Neutrophil (primary cell): ENCODE results near the gene CIRBP.

ENCODE experiments used
- H3K27ac ChIP-seq: fragments of 200-600 bp; sonication (generic); 2 replicates; pipeline ENCODE4 v1.5.1; 2016; ENCODE audit warnings: mild to moderate bottlenecking, moderate library complexity
- H3K27me3 ChIP-seq: fragments of 200-600 bp; sonication (generic); 2 replicates; pipeline ENCODE4 v1.6.0; 2016; ENCODE audit warnings: mild to moderate bottlenecking
- H3K36me3 ChIP-seq: fragments of 200-600 bp; sonication (generic); 2 replicates; pipeline ENCODE4 v1.5.1; 2017
- H3K4me1 ChIP-seq, 2 experiments: fragments of 200-600 bp in 1 of 2; sonication (generic) in 1 of 2; 1 replicate in 1 of 2; 2 replicates in 1 of 2; pipeline versions ENCODE4 v1.5.1 to v1.6.1; 2013 to 2016; ENCODE audit warnings: low read depth in 1 of 2, low read length in 1 of 2, mild to moderate bottlenecking in 1 of 2, moderate library complexity in 1 of 2; ENCODE audit not compliant: control insufficient read depth in 1 of 2, insufficient read depth in 1 of 2
- H3K4me3 ChIP-seq, 2 experiments: fragments of 200-600 bp in 1 of 2; sonication (generic) in 1 of 2; 1 replicate in 1 of 2; 2 replicates in 1 of 2; pipeline ENCODE4 v1.5.1; 2013 to 2016; ENCODE audit warnings: low read depth in 1 of 2, low read length in 1 of 2, mild to moderate bottlenecking in 1 of 2, moderate library complexity in 1 of 2
- H3K9me3 ChIP-seq: fragments of 200-600 bp; sonication (generic); 2 replicates; pipeline ENCODE4 v1.5.1; 2016
- CTCF ChIP-seq: fragments of 200-600 bp; sonication (generic); IDR thresholded peaks from 2 replicates; pipeline ENCODE4 v1.5.1; 2016; ENCODE audit warnings: antibody characterized with exemption

Gene CIRBP

GRCh38 chr19:1322198-1322981, 53.3 kb downstream of the CIRBP start:
- Histone ChIP-seq H3K36me3 (no peaks in the 10 kb centered on the region), H3K9me3 (no peaks in the 10 kb centered on the region), H3K4me1 (peaks cover 7 to 9% of the 10 kb centered on the region in 2 experiments), H3K27ac (no peak overlapping the region), H3K4me3 (no peak overlapping the region), H3K27me3 (peaks cover 91% of the 10 kb centered on the region)
- no peak for TF ChIP-seq CTCF

GRCh38 chr19:1324249-1324805, 55.2 kb downstream of the CIRBP start:
- H3K27ac ChIP-seq = no peak overlapping the region
- no peaks in the 10 kb centered on the region for H3K36me3 ChIP-seq
- H3K9me3 ChIP-seq = no peaks in the 10 kb centered on the region
- H3K4me1 ChIP-seq = peaks cover 7 to 9% of the 10 kb centered on the region in 2 experiments
- no peak for TF ChIP-seq CTCF
- H3K4me3 ChIP-seq = no peak overlapping the region
- peaks cover 75% of the 10 kb centered on the region for H3K27me3 ChIP-seq
